HepG2 (cell line): Measurements from ENCODE around the gene EPHX1. TPM values are rescaled to one million over a fixed set of nuclear protein-coding genes. Genes with fewer than 3 reads are reported as not detected.

Experiments
- ARNT ChIP-seq: fragments of 450-650 bp; IDR thresholded peaks from 2 replicates; pipeline ENCODE4 v1.6.1; 2017
- EP300 ChIP-seq, 3 experiments: sonication (generic) in 1 of 3; formaldehyde crosslinking in 1 of 3; IDR thresholded peaks; 2 replicates each; pipeline versions ENCODE4 v1.5.1 to v1.6.1; 2011 to 2020; ENCODE audit warnings: low read depth in 2 of 3, low read length in 2 of 3, borderline replicate concordance in 1 of 3, improper control_type of control experiment in 1 of 3, mild to moderate bottlenecking in 1 of 3, missing genetic modification reagents in 1 of 3, moderate library complexity in 1 of 3
- KMT2A ChIP-seq: sonication (generic); formaldehyde crosslinking; IDR thresholded peaks from 2 replicates; pipeline ENCODE4 v1.4.0; 2020; ENCODE audit warnings: missing genetic modification reagents
- KMT2B ChIP-seq: IDR thresholded peaks from 2 replicates; pipeline ENCODE4 v1.6.1; 2016; ENCODE audit warnings: missing genetic modification reagents, missing compliant biosample characterization
- NCOA2 ChIP-seq: sonication (generic); formaldehyde crosslinking; IDR thresholded peaks from 2 replicates; pipeline ENCODE4 v1.8.0; 2022; ENCODE audit warnings: inconsistent platforms
- PRMT3 ChIP-seq: sonication (generic); formaldehyde crosslinking; IDR thresholded peaks from 2 replicates; pipeline ENCODE4 v1.8.1; 2022; ENCODE audit warnings: low read depth, mild to moderate bottlenecking, moderate library complexity, missing genetic modification reagents, borderline replicate concordance
- SSRP1 ChIP-seq: IDR thresholded peaks from 2 replicates; pipeline ENCODE4 v1.6.1; 2016; ENCODE audit warnings: control low read depth
- U2AF1 ChIP-seq: fragments of 200-400 bp; formaldehyde crosslinking; optimal IDR thresholded peaks from 2 replicates; pipeline ENCODE3; 2017; ENCODE audit warnings: mild to moderate bottlenecking, low read depth, low read length
- ZNF17 ChIP-seq: sonication (generic); formaldehyde crosslinking; IDR thresholded peaks from 2 replicates; pipeline ENCODE4 v1.5.0; 2020; ENCODE audit warnings: mild to moderate bottlenecking, missing genetic modification reagents
- polyA plus RNA-seq, 8 experiments: library from polyadenylated mRNA; depleted of rRNA in 3 of 8; stranded (reverse) in 7 of 8; unstranded in 1 of 8; fragments of >200 nt; fragmentation: Illumina TruSeq in 4 of 8; extraction: Trizol in 4 of 8; gene quantifications; 2 replicates each; pipeline versions ENCODE4 v1.2.1 to v1.2.3, GENCODE V29; 2011 to 2016; ENCODE audit warnings: low read depth in 4 of 8, missing spikeins in 1 of 8, mixed read lengths in 1 of 8; ENCODE audit not compliant: insufficient read depth in 1 of 8
- total RNA-seq, 5 experiments: library from RNA; depleted of rRNA; stranded (reverse); fragments of >200 nt; fragmentation: Illumina TruSeq; extraction: Trizol; gene quantifications; 2 replicates each; pipeline ENCODE4 v1.2.3, GENCODE V29; 2016; ENCODE audit warnings: low read depth in 1 of 5
- TF ChIP-seq, protein P1 (sequence below): IDR thresholded peaks from 2 replicates; pipeline ENCODE4 v1.6.1; 2012; ENCODE audit warnings: low read depth, low read length, improper control_type of control experiment
- TF ChIP-seq, protein P2 (sequence below): sonication (generic); formaldehyde crosslinking; IDR thresholded peaks from 2 replicates; pipeline ENCODE4 v1.5.1; 2020; ENCODE audit warnings: mild to moderate bottlenecking, missing genetic modification reagents, moderate library complexity
- TF ChIP-seq, protein P3 (sequence below): sonication (generic); formaldehyde crosslinking; IDR thresholded peaks from 2 replicates; pipeline ENCODE4 v1.8.1; 2022; ENCODE audit warnings: mild to moderate bottlenecking, missing genetic modification reagents
- TF ChIP-seq, protein P4 (sequence below), 2 experiments: fragments of 450-650 bp in 1 of 2; sonication (generic) in 1 of 2; formaldehyde crosslinking; IDR thresholded peaks; 2 replicates each; pipeline versions ENCODE4 v1.5.0 to v1.8.0; 2020 to 2022; ENCODE audit warnings: mild to moderate bottlenecking in 1 of 2, missing genetic modification reagents in 1 of 2
- TF ChIP-seq, protein P5 (sequence below): fragments of 450-650 bp; IDR thresholded peaks from 2 replicates; pipeline ENCODE4 v1.6.1; 2017; ENCODE audit warnings: mild to moderate bottlenecking
- TF ChIP-seq, protein P6 (sequence below): sonication (generic); formaldehyde crosslinking; IDR thresholded peaks from 2 replicates; pipeline ENCODE4 v1.4.0; 2020; ENCODE audit warnings: missing genetic modification reagents
- TF ChIP-seq, protein P7 (sequence below): IDR thresholded peaks from 2 replicates; pipeline ENCODE4 v1.6.1; 2016; ENCODE audit warnings: low read depth, control low read depth

EPHX1 gene
- total and polyA plus RNA-seq, 2 of the 13 experiments (the other 11 are each of a cell fraction or from before 2014, with no cell fraction given) = 27.7 to 36.5 TPM

DNA sequence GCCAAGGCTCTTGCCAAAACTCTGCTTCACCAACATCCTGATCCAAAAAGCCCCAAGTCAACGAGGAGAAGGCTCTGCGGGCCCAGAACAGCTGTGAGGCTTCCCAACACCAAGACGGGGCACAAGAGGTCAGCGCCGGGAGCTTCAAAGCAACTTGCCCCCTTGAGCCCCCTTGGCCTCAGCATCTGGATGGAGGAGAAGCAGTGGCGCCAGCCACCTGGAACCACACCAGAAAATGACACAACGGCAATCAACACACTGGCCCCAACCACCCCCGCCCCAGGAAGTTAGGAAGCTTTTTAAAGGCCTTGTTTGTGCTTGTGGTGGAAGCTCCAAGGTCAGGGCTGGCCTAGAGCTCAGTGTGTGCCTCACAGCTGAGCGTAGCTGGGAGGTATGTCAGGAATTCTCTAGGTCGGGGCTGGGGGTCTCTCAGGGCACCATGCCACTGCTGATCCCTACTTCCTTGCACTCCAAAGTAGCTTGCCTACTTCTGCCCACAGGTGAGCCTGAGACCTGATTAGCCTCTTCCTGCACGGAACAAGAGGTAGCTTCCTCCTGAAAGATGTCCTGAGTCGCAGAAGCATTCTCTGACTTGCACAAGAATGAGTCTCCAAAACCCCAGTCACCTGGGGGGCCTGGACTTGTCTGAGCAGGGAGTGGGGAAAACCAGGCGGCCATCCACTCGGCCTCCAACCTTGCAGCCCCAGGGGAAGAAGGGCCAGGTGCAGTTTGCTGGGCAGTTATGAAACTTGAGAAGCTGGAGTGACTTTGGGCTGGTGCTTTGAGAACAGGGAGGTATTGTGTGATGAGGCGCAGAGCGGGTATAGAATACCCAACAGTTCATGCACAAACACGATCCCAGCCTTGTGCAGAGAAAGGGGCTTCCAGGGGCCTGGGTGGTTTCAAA is 42.0 kb upstream of the EPHX1 start (continued):
- TF ChIP-seq, protein P1, sequence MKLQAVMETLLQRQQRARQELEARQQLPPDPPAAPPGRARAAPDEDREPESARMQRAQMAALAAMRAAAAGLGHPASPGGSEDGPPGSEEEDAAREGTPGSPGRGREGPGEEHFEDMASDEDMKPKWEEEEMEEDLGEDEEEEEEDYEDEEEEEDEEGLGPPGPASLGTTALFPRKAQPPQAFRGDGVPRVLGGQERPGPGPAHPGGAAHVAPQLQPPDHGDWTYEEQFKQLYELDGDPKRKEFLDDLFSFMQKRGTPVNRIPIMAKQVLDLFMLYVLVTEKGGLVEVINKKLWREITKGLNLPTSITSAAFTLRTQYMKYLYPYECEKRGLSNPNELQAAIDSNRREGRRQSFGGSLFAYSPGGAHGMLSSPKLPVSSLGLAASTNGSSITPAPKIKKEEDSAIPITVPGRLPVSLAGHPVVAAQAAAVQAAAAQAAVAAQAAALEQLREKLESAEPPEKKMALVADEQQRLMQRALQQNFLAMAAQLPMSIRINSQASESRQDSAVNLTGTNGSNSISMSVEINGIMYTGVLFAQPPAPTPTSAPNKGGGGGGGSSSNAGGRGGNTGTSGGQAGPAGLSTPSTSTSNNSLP = no peak
- TF ChIP-seq, protein P2, sequence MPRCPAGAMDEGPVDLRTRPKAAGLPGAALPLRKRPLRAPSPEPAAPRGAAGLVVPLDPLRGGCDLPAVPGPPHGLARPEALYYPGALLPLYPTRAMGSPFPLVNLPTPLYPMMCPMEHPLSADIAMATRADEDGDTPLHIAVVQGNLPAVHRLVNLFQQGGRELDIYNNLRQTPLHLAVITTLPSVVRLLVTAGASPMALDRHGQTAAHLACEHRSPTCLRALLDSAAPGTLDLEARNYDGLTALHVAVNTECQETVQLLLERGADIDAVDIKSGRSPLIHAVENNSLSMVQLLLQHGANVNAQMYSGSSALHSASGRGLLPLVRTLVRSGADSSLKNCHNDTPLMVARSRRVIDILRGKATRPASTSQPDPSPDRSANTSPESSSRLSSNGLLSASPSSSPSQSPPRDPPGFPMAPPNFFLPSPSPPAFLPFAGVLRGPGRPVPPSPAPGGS = no peak
- TF ChIP-seq PRMT3 (CRISPR knock-in tag) (no peak), KMT2B (CRISPR knock-in tag) (no peak), ZNF17 (no peak), EP300 (IDR thresholded peaks at IDR 0.05; ENCODE audit: low read depth in 2 of 2, low read length in 2 of 2) (peak; percentile 81 to 92; a peak in 3 of 4 replicates), EP300 (CRISPR knock-in tag; IDR thresholded peaks at IDR 0.05; ENCODE audit: borderline replicate concordance) (peak; percentile 91), U2AF1 (no peak), ARNT (no peak), NCOA2 (peak; percentile 91), KMT2A (no peak; the same call in 1 of the 2 replicates), SSRP1 (CRISPR knock-in tag) (no peak)
- TF ChIP-seq, protein P3, sequence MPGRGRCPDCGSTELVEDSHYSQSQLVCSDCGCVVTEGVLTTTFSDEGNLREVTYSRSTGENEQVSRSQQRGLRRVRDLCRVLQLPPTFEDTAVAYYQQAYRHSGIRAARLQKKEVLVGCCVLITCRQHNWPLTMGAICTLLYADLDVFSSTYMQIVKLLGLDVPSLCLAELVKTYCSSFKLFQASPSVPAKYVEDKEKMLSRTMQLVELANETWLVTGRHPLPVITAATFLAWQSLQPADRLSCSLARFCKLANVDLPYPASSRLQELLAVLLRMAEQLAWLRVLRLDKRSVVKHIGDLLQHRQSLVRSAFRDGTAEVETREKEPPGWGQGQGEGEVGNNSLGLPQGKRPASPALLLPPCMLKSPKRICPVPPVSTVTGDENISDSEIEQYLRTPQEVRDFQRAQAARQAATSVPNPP (CRISPR knock-in tag) = 0 out of 2 replicates have a peak, but pooled peaks have one; percentile 22
- TF ChIP-seq, protein P4, sequence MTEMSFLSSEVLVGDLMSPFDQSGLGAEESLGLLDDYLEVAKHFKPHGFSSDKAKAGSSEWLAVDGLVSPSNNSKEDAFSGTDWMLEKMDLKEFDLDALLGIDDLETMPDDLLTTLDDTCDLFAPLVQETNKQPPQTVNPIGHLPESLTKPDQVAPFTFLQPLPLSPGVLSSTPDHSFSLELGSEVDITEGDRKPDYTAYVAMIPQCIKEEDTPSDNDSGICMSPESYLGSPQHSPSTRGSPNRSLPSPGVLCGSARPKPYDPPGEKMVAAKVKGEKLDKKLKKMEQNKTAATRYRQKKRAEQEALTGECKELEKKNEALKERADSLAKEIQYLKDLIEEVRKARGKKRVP (CRISPR knock-in tag; IDR thresholded peaks at IDR 0.05) = no peak
- TF ChIP-seq, protein P5, sequence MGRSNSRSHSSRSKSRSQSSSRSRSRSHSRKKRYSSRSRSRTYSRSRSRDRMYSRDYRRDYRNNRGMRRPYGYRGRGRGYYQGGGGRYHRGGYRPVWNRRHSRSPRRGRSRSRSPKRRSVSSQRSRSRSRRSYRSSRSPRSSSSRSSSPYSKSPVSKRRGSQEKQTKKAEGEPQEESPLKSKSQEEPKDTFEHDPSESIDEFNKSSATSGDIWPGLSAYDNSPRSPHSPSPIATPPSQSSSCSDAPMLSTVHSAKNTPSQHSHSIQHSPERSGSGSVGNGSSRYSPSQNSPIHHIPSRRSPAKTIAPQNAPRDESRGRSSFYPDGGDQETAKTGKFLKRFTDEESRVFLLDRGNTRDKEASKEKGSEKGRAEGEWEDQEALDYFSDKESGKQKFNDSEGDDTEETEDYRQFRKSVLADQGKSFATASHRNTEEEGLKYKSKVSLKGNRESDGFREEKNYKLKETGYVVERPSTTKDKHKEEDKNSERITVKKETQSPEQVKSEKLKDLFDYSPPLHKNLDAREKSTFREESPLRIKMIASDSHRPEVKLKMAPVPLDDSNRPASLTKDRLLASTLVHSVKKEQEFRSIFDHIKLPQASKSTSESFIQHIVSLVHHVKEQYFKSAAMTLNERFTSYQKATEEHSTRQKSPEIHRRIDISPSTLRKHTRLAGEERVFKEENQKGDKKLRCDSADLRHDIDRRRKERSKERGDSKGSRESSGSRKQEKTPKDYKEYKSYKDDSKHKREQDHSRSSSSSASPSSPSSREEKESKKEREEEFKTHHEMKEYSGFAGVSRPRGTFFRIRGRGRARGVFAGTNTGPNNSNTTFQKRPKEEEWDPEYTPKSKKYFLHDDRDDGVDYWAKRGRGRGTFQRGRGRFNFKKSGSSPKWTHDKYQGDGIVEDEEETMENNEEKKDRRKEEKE = no peak
- TF ChIP-seq, protein P6, sequence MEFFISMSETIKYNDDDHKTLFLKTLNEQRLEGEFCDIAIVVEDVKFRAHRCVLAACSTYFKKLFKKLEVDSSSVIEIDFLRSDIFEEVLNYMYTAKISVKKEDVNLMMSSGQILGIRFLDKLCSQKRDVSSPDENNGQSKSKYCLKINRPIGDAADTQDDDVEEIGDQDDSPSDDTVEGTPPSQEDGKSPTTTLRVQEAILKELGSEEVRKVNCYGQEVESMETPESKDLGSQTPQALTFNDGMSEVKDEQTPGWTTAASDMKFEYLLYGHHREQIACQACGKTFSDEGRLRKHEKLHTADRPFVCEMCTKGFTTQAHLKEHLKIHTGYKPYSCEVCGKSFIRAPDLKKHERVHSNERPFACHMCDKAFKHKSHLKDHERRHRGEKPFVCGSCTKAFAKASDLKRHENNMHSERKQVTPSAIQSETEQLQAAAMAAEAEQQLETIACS (CRISPR knock-in tag) = no peak
- TF ChIP-seq, protein P7, sequence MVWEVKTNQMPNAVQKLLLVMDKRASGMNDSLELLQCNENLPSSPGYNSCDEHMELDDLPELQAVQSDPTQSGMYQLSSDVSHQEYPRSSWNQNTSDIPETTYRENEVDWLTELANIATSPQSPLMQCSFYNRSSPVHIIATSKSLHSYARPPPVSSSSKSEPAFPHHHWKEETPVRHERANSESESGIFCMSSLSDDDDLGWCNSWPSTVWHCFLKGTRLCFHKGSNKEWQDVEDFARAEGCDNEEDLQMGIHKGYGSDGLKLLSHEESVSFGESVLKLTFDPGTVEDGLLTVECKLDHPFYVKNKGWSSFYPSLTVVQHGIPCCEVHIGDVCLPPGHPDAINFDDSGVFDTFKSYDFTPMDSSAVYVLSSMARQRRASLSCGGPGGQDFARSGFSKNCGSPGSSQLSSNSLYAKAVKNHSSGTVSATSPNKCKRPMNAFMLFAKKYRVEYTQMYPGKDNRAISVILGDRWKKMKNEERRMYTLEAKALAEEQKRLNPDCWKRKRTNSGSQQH (CRISPR knock-in tag) = no peak; the same call in 1 of the 2 replicates
